Heart left ventricle (tissue), 16 donors: Measurements from ENCODE around the gene SLC37A2. TPM values are rescaled to one million over a fixed set of nuclear protein-coding genes. Genes with fewer than 3 reads are reported as not detected.

Source experiments
- ATAC-seq, 4 donors: fragments of 200-7000 bp; cut with Tn5 transposase; one replicate each; pipeline ENCODE4 v1.9.1; 2020 to 2022; ENCODE audit warnings: moderate library complexity in 4 of 4, mild to moderate bottlenecking in 3 of 4, moderate number of reproducible peaks in 1 of 4
- DNase-seq, 5 donors: peaks; one replicate each; pipeline ENCODE4 v3.0.0-alpha.2; 2020
- H3K27ac ChIP-seq, 12 donors: fragments of 200-600 bp; sonication (generic) in 4 of 12; one replicate each; pipeline versions ENCODE4 v1.5.0 to v1.8.0; 2016 to 2022; ENCODE audit warnings: mild to moderate bottlenecking in 2 of 12
- H3K27me3 ChIP-seq, 9 donors: fragments of 200-600 bp; sonication (generic) in 2 of 9; one replicate each; pipeline versions ENCODE4 v1.5.1 to v1.8.0; 2016 to 2022; ENCODE audit warnings: mild to moderate bottlenecking in 3 of 9
- H3K36me3 ChIP-seq, 9 donors: fragments of 200-600 bp; sonication (generic) in 2 of 9; one replicate each; pipeline versions ENCODE4 v1.5.0 to v1.8.0; 2018 to 2022; ENCODE audit warnings: mild to moderate bottlenecking in 2 of 9
- H3K4me1 ChIP-seq, 12 donors: fragments of 200-600 bp; sonication (generic) in 4 of 12; one replicate each; pipeline versions ENCODE4 v1.5.0 to v1.8.0; 2016 to 2022; ENCODE audit warnings: mild to moderate bottlenecking in 3 of 12
- H3K4me3 ChIP-seq, 12 donors: fragments of 200-600 bp; sonication (generic) in 4 of 12; one replicate each; pipeline versions ENCODE4 v1.5.0 to v1.8.0; 2017 to 2022; ENCODE audit warnings: mild to moderate bottlenecking in 9 of 12, moderate library complexity in 4 of 12
- H3K9me3 ChIP-seq, 12 donors: fragments of 200-600 bp; sonication (generic) in 4 of 12; one replicate each; pipeline versions ENCODE4 v1.5.0 to v1.8.0; 2016 to 2022; ENCODE audit warnings: mild to moderate bottlenecking in 1 of 12
- POLR2A ChIP-seq, 2 donors: fragments of 450-650 bp; IDR thresholded peaks; one replicate each; pipeline ENCODE4 v1.6.1; 2017; ENCODE audit warnings: antibody characterized with exemption in 2 of 2, mild to moderate bottlenecking in 2 of 2, moderate library complexity in 2 of 2
- WGBS, 4 donors: extraction: QIAGEN DNeasy Blood & Tissue Kit in 2 of 4; methylation state at CpG; one replicate each; pipeline versions ENCODE4 v1.1.5 to v1.1.7; 2013 to 2018; 5-methylcytosine and 5-hydroxymethylcytosine counted together
- intact Hi-C, 10 donors: fragments of 100-400 bp; cut with DNase I; formaldehyde crosslinking; loops; one replicate each; pipeline versions ENCODE4 v1.11.1 to v1.14.2; 2022
- polyA plus RNA-seq, 2 donors: library from polyadenylated mRNA; stranded (reverse); fragments of 200-250 nt; gene quantifications; one replicate each; pipeline ENCODE4 v1.2.3, GENCODE V29; 2013
- total RNA-seq, 9 donors: library from RNA; depleted of rRNA in 2 of 9; stranded (reverse); fragments of >200 nt in 2 of 9; fragmentation: NEBNext Ultra II Directional in 3 of 9; extraction: Animal tissue kit (Norgen Biotek cat#: 25700) in 3 of 9; gene quantifications; one replicate each; pipeline versions ENCODE4 v1.1.0 to v1.2.4, GENCODE V29; 2016 to 2023
- TF ChIP-seq, protein P1 (sequence below), 12 donors: fragments of 200-600 bp; sonication (generic) in 4 of 12; IDR thresholded peaks; one replicate each; pipeline versions ENCODE4 v1.5.0 to v1.8.0; 2018 to 2022; ENCODE audit warnings: antibody characterized with exemption in 12 of 12, mild to moderate bottlenecking in 5 of 12
- donor health status: ischemic (EF 13 %, LVEDD 7.1; RV severe dilation, severe dysfunction).
- donor health status: healthy with polysubstance abuse.
- donor health status: DM: no; HTN: yes; CAD: no.
- donor health status: DM: no; HTN: no; CAD: no.
- donor health status: ischemic (EF 25% LVEDD 6.9; RV normal size, moderate dysfunction).
- donor health status: ischemic (EF 25% LVEDD 5.7; RV mildly dilated, moderate dysfunction).
- donor health status: healthy.
- donor health status: DM: yes; HTN: yes; CAD: no.
- donor health status: ischemic (EF 35%, LVEDD 5.7; RV mildly dilated, moderate dysfunction).
- donor health status: nonischemic (EF 11% LVEDD 7.7; RV severe dilation, severe dysfunction).
- donor health status: DM: yes; HTN: yes; CAD: no.
- donor health status: PGD.
- donor health status: ischemic (EF 29% LVEDD 5.4; RV normal size, mild dysfunction).
- donor health status: nonischemic (EF 23%, LVEDD 6.1; RV moderate dilation, normal function).

The SLC37A2 gene
- total and polyA plus RNA-seq, 11 donors: 0.65 to 17.9 (median 2.3) TPM

DNA sequence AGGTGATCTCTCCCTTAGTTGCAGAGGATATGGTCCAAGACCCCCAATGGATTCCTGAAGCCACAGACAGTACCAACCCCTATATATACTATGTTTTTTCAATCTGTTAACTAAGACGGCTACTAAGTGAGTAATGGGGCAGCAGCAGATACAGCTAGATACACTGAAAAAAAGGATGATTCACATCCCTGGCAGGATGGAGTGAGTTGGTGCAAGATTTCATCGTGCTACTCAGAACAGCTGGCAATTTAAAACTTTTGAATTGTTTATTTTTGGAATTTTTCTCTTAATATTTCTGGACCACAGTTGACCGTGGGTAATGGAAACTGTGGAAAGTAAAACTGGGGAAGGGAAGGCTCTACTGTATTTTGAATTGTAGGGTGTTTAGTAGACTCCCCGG is 65.3 kb downstream of the SLC37A2 start:
- Histone ChIP-seq H3K4me1 (peaks cover 0 to 9% (median 0%) of the 10 kb centered on the region in 12 donors), H3K9me3 (no peaks in the 10 kb centered on the region), H3K4me3 (no peak overlapping the region), H3K36me3 (no peaks in the 10 kb centered on the region), H3K27ac (no peak overlapping the region), H3K27me3 (peaks cover 0 to 22% (median 0%) of the 10 kb centered on the region in 9 donors)
- 72 to 81% (median 80%) methylated on average over 4 of the region's 4 CpGs for WGBS, 4 donors
- TF ChIP-seq POLR2A (IDR thresholded peaks at IDR 0.05): no peak
- TF ChIP-seq, protein P1, sequence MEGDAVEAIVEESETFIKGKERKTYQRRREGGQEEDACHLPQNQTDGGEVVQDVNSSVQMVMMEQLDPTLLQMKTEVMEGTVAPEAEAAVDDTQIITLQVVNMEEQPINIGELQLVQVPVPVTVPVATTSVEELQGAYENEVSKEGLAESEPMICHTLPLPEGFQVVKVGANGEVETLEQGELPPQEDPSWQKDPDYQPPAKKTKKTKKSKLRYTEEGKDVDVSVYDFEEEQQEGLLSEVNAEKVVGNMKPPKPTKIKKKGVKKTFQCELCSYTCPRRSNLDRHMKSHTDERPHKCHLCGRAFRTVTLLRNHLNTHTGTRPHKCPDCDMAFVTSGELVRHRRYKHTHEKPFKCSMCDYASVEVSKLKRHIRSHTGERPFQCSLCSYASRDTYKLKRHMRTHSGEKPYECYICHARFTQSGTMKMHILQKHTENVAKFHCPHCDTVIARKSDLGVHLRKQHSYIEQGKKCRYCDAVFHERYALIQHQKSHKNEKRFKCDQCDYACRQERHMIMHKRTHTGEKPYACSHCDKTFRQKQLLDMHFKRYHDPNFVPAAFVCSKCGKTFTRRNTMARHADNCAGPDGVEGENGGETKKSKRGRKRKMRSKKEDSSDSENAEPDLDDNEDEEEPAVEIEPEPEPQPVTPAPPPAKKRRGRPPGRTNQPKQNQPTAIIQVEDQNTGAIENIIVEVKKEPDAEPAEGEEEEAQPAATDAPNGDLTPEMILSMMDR (IDR thresholded peaks at IDR 0.05): no peak
- intact Hi-C loops: no loop called here
- ATAC-seq (no peak), DNase-seq (no peak)

DNA sequence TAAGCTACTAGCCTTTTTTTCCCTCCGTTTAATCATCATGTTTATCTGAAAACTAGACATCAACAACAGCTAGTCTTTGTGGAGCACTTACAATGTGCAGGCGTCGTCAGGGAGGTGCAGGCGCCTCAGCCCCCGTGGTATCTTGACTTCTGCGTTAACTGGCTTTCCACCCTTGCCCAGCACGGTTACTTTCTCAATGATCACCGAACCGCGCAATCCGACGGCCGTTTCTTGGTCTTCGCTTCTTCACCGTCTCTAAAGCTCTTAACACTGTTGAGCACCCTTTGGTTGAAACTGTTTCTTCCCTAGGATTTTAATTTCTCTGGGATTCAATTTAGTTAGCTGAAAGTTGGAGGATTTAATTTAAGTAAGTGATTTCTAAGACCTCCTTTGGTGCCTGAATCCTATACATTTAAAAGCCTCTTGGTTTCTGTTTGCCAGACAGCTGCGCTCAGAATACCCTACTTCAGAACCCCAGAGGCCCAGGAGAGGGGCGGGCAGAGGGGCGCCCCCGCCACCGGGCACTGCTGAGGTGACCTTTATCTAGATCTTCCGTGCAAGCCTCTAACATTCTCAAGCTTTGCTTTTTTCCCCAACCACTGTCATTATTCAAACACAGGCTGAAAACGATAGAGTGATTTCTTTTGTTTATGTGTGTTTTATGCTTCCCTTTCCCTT is 66.3 kb downstream of the SLC37A2 start:
- intact Hi-C loops: no loop called here
- Histone ChIP-seq H3K4me1 (no peaks in the 10 kb centered on the region), H3K4me3 (no peak overlapping the region), H3K27me3 (peaks cover 0 to 22% (median 0%) of the 10 kb centered on the region in 9 donors), H3K36me3 (no peaks in the 10 kb centered on the region), H3K9me3 (no peaks in the 10 kb centered on the region), H3K27ac (no peak overlapping the region)
- TF ChIP-seq, protein P1 (IDR thresholded peaks at IDR 0.05): no peak
- no peak for TF ChIP-seq POLR2A (IDR thresholded peaks at IDR 0.05)
- WGBS, 4 donors: 70 to 74% (median 73%) methylated on average over 22 of the region's 22 CpGs
- DNase-seq (no peak), ATAC-seq (no peak)

DNA sequence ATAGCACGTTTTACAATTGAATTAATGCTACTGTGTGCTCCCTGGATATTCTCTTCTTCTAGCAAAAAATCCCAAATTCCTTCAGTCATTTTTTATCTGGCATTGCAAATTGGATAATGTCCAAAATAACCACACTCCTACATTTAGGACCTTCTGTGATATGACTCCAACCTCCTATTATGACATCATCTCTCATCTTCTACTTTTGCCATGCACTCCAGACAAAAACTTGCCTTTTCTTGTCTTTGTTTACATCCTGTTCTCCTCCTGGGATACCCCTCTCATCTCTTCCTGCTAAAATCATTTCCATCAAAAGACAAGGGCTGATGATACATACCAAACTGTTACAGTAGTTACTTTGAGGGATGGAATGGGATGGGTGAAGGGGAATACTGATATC is 69.0 kb downstream of the SLC37A2 start:
- H3K4me3 ChIP-seq: no peak overlapping the region
- no peak for TF ChIP-seq POLR2A (IDR thresholded peaks at IDR 0.05)
- TF ChIP-seq, protein P1 (IDR thresholded peaks at IDR 0.05): no peak
- intact Hi-C loops: no loop called here
- no peaks in the 10 kb centered on the region for H3K9me3 ChIP-seq
- 43 to 55% (median 47%) methylated on average over 1 of the region's 1 CpG for WGBS, 4 donors
- DNase-seq (no peak), ATAC-seq (no peak)
- H3K27ac ChIP-seq: no peak overlapping the region
- peaks cover 0 to 19% (median 0%) of the 10 kb centered on the region in 9 donors for H3K27me3 ChIP-seq
- H3K36me3 ChIP-seq: no peaks in the 10 kb centered on the region
- H3K4me1 ChIP-seq: no peaks in the 10 kb centered on the region

DNA sequence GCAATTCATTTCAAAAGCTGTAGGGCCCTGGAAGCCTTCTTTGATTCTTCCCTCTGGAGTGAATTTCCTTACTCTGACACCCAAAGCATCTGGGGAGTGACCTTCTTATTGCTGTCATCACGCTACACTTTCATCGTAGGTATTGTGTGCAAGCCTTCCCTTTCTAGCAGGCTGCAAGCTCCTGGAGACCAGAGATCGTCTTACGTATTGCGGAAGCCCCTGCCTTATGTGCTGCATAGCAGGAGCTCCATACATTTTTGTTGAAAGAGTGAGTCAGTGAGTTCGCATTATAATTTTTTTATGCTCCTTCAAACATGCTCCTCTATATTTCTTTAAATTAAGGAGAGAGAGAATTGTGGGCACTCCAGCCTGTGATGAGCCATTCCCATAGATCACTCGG is 69.5 kb downstream of the SLC37A2 start:
- ATAC-seq (no peak), DNase-seq (no peak)
- H3K9me3 ChIP-seq: no peaks in the 10 kb centered on the region
- no peaks in the 10 kb centered on the region for H3K4me1 ChIP-seq
- no peak overlapping the region for H3K27ac ChIP-seq
- WGBS, 4 donors: 67 to 81% (median 73%) methylated on average over 7 of the region's 7 CpGs
- H3K36me3 ChIP-seq: no peaks in the 10 kb centered on the region
- no peak overlapping the region for H3K4me3 ChIP-seq
- TF ChIP-seq, protein P1 (IDR thresholded peaks at IDR 0.05): no peak
- no peak for TF ChIP-seq POLR2A (IDR thresholded peaks at IDR 0.05)
- intact Hi-C loops: no loop called here
- peaks cover 0 to 19% (median 0%) of the 10 kb centered on the region in 9 donors for H3K27me3 ChIP-seq
